Measurements from ENCODE around the gene RAP1B.
"Not testable (repeated sequence)": the region's sequence is repeated elsewhere in the genome, so short reads cannot be mapped to it uniquely, and the experiment has no call there.

RAP1B gene

GRCh38 chr12:68631227-68631626, 20.5 kb downstream of the RAP1B start:
- POLR2A ChIA-PET = no interaction called here

DNA sequence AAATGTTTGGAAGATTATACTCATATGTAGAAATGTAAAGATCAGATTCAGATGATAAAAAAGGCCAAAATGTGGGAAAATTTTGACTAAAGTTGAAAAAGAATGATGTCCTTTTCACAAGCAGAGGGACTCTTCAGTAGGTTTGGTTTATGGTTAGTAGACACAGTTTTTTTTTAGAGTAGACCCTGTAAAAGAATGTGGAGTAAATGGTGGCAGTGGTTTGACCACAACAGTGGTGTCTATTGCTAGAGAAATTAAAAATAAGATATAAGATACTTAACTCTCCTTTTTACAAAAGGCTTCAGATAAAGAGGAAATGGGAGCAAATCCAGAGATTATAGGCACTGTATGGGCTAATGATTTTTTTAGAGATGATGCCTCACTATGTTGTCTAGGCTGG, 21.8 kb downstream of the RAP1B start:
- no peak for DNase-seq (ENCODE audit: low read depth, low spot score)
- CTCF ChIA-PET = interaction anchor here (1.5 kb wide), 1 partner anchor 8 kb away, joined by 6 read pairs; no protein-coding TSS in a partner anchor
- no peak for TF ChIP-seq CTCF (IDR thresholded peaks at IDR 0.05; ENCODE audit: insufficient read depth, low read length, missing control alignments)
- H3K4me3 ChIP-seq (ENCODE audit: low read depth, low read length) = no peak overlapping the region
- POLR2A ChIA-PET = no interaction called here

More at GRCh38 chr12:68631227-68631626, 20.5 kb downstream of the RAP1B start:
- CTCF ChIA-PET = no interaction called here
- H3K4me3 ChIP-seq (ENCODE audit: low read depth, low read length) = no peak overlapping the region
- DNase-seq (ENCODE audit: low read depth, low spot score) = no peak
- no peak for TF ChIP-seq CTCF (IDR thresholded peaks at IDR 0.05; ENCODE audit: insufficient read depth, low read length, missing control alignments)

DNA sequence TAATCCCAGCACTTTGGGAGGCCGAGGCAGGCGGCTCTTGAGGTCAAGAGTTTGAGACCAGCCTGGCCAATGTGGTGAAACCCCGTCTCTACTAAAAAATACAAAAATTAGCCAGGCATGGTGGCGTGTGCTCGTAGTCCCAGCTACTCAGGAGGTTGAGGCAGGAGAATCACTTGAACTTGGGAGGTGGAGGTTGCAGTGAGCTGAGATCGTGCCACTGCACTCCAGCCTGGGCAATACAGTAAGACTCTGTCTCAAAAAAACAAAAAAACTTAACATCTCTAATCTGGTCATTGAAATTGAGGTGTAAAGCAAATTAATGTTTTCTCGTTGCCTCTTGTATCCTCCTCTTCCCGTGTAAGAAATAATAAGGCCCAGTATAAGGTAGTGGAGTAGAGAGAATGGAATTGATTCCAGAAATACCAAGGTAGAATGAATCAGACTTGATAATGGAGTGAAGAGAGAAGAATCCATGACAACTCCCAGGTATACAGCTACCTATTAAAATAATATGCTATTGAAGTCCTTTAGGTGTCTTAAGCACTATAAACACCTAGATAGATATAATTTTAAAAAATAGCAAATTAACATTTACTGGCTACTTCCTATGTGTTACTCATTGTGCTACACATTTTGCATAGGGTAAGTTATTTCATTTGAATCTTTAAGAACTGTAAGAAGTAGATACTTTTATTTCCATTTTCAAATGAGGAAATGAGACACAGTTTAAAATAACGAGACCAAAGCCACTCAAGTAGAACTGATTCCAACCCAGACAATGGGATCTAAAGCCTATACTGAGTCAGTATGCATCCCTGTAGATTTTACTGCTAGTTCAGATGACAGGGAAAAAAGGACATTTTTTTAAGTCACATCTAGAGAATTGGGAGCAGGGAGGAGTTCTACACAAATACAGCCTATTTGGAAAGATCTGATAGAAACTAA, 23.2 kb downstream of the RAP1B start:
- ChIA-PET CTCF (interaction anchor here (1.3 to 1.5 kb wide), 2 partner anchors 10 to 11 kb away, joined by 3 to 6 read pairs; no protein-coding TSS in a partner anchor), POLR2A (no interaction called here)
- DNase-seq (ENCODE audit: low read depth, low spot score) = no peak
- no peak overlapping the region for H3K4me3 ChIP-seq (ENCODE audit: low read depth, low read length)
- no peak for TF ChIP-seq CTCF (IDR thresholded peaks at IDR 0.05; ENCODE audit: insufficient read depth, low read length, missing control alignments)

DNA sequence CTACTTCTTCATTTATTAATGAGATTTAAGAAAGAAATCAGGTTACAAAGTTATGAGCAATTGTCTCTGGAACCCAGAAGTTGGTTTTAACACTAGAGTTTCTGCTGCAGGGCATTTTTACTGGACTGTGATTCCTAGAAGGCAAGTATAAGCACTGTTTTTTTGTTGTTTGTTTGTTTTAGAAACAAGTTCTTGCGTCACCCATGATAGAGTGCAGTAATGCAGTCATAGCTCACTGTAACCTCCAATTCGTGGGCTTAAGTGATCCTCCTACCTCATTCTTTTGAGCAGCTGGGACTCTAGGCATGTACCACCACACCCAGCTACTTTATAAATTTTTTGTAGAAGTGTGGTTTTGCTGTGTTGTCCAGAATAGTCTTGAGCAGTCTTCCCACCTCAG, 25.6 kb downstream of the RAP1B start:
- CTCF ChIA-PET = no interaction called here
- DNase-seq (ENCODE audit: low read depth, low spot score) = no peak

DNA sequence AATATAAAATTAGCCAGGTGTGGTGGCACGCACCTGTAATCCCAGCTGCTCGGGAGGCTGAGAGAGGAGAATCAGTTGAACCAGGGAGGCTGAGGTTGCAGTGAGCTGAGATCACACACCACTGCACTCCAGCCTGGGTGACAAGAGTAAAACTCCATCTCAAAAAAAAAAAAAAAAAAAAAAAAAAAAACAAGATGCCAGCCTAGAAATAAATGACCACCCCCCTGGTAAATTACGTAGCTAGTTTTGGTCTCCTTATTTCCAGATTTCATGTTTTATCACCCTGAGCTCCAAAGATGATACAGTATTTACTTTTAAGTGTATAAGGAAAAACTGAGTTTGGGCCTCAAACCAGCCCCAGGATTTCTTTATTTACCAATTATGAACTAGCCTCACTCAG, 26.7 kb downstream of the RAP1B start:
- CTCF ChIA-PET; H3K4me3 ChIP-seq (ENCODE audit: low read depth, low read length); DNase-seq (ENCODE audit: low read depth, low spot score); POLR2A ChIA-PET: not testable (repeated sequence)

More for the DNA sequence above, 25.6 kb downstream of the RAP1B start:
- no peak for TF ChIP-seq CTCF (IDR thresholded peaks at IDR 0.05; ENCODE audit: insufficient read depth, low read length, missing control alignments)
- POLR2A ChIA-PET = no interaction called here
- no peak overlapping the region for H3K4me3 ChIP-seq (ENCODE audit: low read depth, low read length)

DNA sequence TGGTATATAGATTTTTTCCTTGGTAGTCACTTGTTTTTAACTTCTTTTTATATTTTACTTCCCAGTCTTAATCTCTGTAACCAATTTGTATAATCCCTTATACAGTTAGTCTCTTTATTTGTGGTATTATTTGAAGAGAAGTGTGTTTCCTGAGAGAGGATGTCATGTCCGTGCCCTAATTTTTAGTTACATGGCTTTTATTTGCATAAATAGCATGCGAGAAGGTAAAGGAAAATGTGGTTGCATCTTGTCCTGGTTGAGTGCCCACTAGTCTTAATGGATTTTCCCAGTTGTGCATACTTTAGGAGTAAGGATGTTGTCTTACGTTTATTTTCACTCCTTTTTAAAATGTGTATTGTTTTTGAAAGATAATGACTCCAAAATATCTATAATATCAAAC, 27.5 kb downstream of the RAP1B start:
- DNase-seq (ENCODE audit: low read depth, low spot score) = no peak
- no peak for TF ChIP-seq CTCF (IDR thresholded peaks at IDR 0.05; ENCODE audit: insufficient read depth, low read length, missing control alignments)
- no peak overlapping the region for H3K4me3 ChIP-seq (ENCODE audit: low read depth, low read length)
- POLR2A ChIA-PET = interaction anchor here (0.7 kb wide), 1 partner anchor 312 kb away, joined by 3 read pairs; no protein-coding TSS in a partner anchor
- CTCF ChIA-PET = no interaction called here
